NCI-H748 (cell line): ENCODE data around the gene ECHDC1.

Source experiments
- DNase-seq: peaks from one replicate; lab custom pipeline; 2025; ENCODE audit not compliant: unreplicated experiment; lab: John Stamatoyannopoulos, UW

The ECHDC1 gene

GRCh38 chr6:127290391-127291265 is 52.8 kb downstream of the ECHDC1 start:
- no peak for DNase-seq

GRCh38 chr6:127289934-127290333 is 53.5 kb downstream of the ECHDC1 start:
- DNase-seq = peak; percentile 26

GRCh38 chr6:127288705-127289104 is 54.7 kb downstream of the ECHDC1 start:
- no peak for DNase-seq

GRCh38 chr6:127282184-127282583 is 61.2 kb downstream of the ECHDC1 start:
- DNase-seq = no peak

GRCh38 chr6:127279815-127280214 is 63.6 kb downstream of the ECHDC1 start:
- DNase-seq = no peak

- DNase-seq = no peak
These were observed 65.2 kb downstream of the ECHDC1 start for GRCh38 chr6:127277878-127278843.

- no peak for DNase-seq
These were observed 67.1 kb downstream of the ECHDC1 start for GRCh38 chr6:127276331-127276730.

- DNase-seq = no peak
These were observed 69.9 kb downstream of the ECHDC1 start for GRCh38 chr6:127273499-127273898.

GRCh38 chr6:127272576-127272975 is 70.8 kb downstream of the ECHDC1 start:
- DNase-seq = no peak

- DNase-seq = peak; percentile 57
These were observed 75.5 kb downstream of the ECHDC1 start for GRCh38 chr6:127267646-127268625.

- peak; percentile 72 for DNase-seq
These were observed 76.3 kb downstream of the ECHDC1 start for GRCh38 chr6:127266892-127267645.

GRCh38 chr6:127266178-127266891 is 77.1 kb downstream of the ECHDC1 start, which contains the start of gene RNF146:
Gene RNF146, plus strand, starts transcription at chr6:127266864. Its CDS starts 13,475 bp downstream, at chr6:127280339.
- peak; percentile 90 for DNase-seq

- DNase-seq = no peak
These were observed 79.9 kb downstream of the ECHDC1 start for GRCh38 chr6:127263481-127263880.

GRCh38 chr6:127262896-127263295 is 80.5 kb downstream of the ECHDC1 start:
- DNase-seq = no peak

- DNase-seq = no peak
These were observed 88.1 kb downstream of the ECHDC1 start for GRCh38 chr6:127255286-127255685.

- DNase-seq = no peak
These were observed 93.8 kb downstream of the ECHDC1 start for GRCh38 chr6:127249621-127250020.

GRCh38 chr6:127247114-127248096 is 96.0 kb downstream of the ECHDC1 start:
- no peak for DNase-seq

GRCh38 chr6:127243501-127243900 is 99.9 kb downstream of the ECHDC1 start:
- DNase-seq = no peak
